GM23248 (cell line): ENCODE results near the gene HPN.

Source experiments
- EZH2 ChIP-seq: fragments of 200-600 bp; sonication (generic); IDR thresholded peaks from 2 replicates; pipeline ENCODE4 v1.6.1; 2018; ENCODE audit warnings: antibody characterized with exemption, mild to moderate bottlenecking; ENCODE audit not compliant: insufficient read depth, poor library complexity, severe bottlenecking
- EZH2phosphoT487 ChIP-seq: fragments of 200-600 bp; sonication (generic); IDR thresholded peaks from 2 replicates; pipeline ENCODE4 v1.6.1; 2018; ENCODE audit warnings: antibody characterized with exemption, moderate library complexity, mild to moderate bottlenecking, low read depth; ENCODE audit not compliant: insufficient read depth

DNA sequence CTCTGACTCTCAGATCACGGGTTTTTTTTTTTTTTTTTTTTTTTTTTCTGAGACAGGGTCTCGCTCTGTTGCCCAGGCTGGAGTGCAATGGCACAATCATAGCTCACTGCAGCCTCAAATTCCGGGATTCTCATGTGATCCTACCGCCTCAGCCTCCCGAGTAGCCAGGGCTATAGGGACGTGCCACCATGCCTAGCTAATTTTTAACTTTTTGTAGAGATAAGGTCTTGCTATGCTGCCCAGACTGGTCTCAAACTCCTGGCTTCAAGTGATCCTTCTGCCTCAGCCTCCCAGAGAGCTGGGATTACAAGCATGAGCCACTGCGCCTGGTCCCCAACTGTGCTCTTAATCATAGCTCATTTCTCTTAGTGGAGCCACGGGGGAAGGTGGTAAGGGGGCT is 46.0 kb upstream of the HPN start:
- no peak for TF ChIP-seq EZH2phosphoT487
- TF ChIP-seq EZH2: no peak
